Right renal pelvis (tissue), 4 donors: ENCODE data around the gene ECPAS. TPM values are rescaled to one million over a fixed set of nuclear protein-coding genes. Genes with fewer than 3 reads are reported as not detected.
"Not testable (repeated sequence)": the region's sequence is repeated elsewhere in the genome, so short reads cannot be mapped to it uniquely, and the experiment has no call there.

Experiments used
- DNase-seq, 4 donors: peaks; one replicate each; pipeline ENCODE4 v3.0.0-alpha.2; 2013; ENCODE audit warnings: low read depth in 4 of 4, low spot score in 3 of 4, missing footprints in 1 of 4
- polyA plus RNA-seq, 4 donors: library from polyadenylated mRNA; unstranded; fragments of 120-200 nt; gene quantifications; one replicate each; pipeline ENCODE4 v1.2.1, GENCODE V29; 2013; ENCODE audit not compliant: insufficient read length in 4 of 4

Gene ECPAS
- polyA plus RNA-seq, 4 donors, result 67.1 to 73.4 (median 70.6) TPM

GRCh38 chr9:111431684-111432083 lies 52.5 kb downstream of the ECPAS start:
- DNase-seq, result no peak

- no peak for DNase-seq
Measured at GRCh38 chr9:111429175-111429574, 55.0 kb downstream of the ECPAS start.

DNA sequence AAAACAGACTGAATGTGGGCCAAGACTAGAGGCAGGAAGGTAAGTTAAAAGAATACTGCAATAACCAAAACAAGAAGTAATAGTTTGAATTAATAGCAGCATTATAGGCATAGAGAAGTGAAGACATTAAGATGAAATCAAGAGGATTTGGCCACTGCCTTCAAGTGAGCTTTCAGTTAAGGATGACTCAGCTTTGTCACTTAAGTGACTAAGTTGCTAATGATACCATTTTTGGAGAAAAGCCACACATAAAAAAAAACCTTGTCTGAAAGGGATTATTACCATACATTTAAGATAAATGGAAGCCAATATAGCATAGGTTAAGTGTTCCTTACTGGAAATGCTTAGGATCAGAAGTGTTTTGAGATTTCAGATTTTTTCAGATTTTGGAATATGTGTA lies 57.0 kb downstream of the ECPAS start:
- no peak for DNase-seq

DNA sequence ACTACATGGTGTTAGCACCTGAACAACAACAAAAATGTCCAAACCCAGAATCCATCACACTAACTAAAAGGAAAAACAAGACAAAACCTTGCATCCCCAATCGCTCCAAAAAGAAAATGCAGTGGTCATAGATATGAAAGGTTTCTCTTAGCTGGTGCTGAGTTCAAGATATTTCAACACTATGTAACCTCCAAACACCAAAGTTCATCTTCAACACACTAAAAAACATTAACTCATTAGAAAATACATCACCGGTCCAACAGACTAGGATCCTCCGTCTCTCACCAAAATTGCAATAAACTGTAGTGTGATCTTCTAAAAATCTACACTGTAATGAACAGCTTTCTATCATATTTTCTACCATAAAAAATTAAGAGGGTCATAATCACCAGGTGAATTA lies 60.8 kb downstream of the ECPAS start:
- no peak for DNase-seq

GRCh38 chr9:111414406-111414805 lies 69.8 kb downstream of the ECPAS start:
- no peak for DNase-seq

DNA sequence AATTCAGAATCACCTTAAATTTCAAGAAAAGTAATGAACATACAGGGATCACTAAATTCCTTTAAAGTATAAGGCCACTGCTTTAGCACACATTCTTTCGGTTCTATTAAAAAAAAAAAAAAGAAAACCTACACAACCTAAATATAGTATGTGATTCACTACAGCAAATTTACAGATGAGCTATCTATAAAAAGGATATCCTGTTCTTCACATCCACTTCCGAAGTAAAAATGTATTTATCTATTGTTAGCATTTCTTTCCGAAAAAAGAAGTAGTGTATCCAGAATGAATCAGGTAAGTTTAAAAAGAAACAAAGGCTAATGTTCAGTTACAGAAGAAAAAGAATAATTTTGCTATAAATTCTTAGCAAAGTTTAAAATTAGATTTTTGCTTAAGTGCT lies 70.2 kb downstream of the ECPAS start:
- DNase-seq, result no peak

DNA sequence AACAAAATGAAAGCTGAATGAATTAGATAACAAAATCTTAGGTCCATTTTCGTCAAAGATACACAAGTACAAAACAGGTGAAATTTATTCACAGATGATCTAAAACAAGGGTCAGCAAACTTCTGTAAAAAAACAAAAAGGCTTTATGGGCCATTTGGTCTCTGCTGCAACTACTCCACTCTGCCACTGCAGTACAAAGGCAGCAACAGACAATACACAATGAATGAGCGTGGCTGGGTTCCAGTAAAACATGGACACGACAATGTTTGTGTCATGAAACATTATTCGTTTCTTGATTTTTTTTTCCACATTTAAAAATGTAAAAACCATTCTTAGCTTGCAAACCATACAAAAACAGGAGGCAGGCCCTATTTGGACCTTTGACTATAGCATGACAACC lies 71.9 kb downstream of the ECPAS start:
- no peak for DNase-seq

- DNase-seq, result no peak
Measured at GRCh38 chr9:111411266-111411665, 72.9 kb downstream of the ECPAS start.

DNA sequence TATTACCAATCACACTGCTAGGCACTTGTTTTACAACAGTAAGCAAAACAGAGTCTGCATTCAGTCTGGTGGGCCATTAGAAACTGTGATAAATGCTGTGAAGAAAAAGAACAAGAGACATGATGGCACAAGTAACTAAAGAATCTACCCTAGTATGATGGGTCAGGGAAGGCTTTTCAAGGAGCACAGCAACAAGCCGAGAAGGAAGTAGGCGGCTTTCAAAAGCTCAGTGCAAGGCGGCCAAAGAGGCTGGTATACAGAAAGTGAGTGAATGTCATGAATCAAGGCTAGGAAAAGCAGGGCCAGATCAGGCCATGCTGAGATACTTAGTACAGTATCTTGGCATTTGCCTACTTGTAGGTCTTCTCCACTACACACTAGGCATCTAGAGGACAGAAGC lies 76.4 kb downstream of the ECPAS start:
- DNase-seq, result no peak

GRCh38 chr9:111405701-111406100 lies 78.5 kb downstream of the ECPAS start:
- no peak for DNase-seq

GRCh38 chr9:111401486-111401885 lies 82.7 kb downstream of the ECPAS start:
- DNase-seq, result not testable (repeated sequence)

GRCh38 chr9:111400564-111400898 lies 83.7 kb downstream of the ECPAS start:
- no peak for DNase-seq

GRCh38 chr9:111399772-111400563 lies 84.2 kb downstream of the ECPAS start:
- no peak for DNase-seq

GRCh38 chr9:111399211-111399739 lies 84.9 kb downstream of the ECPAS start:
- DNase-seq, result no peak

GRCh38 chr9:111393971-111394370 lies 90.2 kb downstream of the ECPAS start:
- DNase-seq, result no peak

DNA sequence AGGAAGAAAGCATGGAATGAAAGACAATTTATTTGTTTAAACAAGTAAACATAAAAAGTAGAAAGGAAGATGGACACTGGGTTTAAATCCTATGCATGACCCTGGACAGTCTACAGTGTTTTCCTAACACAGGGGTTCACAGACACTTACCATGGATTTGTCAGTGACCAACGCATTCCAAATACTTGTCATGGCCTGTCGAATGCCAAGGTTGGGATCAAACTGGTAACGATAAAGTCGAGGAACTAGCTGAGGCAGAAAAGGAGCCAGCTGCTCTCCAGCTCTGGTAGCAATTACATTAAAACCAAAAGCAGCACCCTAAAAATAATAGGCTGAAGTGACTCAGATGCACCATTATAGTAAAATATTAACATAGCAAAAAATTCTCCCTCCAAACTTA lies 94.8 kb downstream of the ECPAS start:
- DNase-seq, result no peak

- DNase-seq, result no peak
Measured at GRCh38 chr9:111386386-111386785, 97.8 kb downstream of the ECPAS start.

DNA sequence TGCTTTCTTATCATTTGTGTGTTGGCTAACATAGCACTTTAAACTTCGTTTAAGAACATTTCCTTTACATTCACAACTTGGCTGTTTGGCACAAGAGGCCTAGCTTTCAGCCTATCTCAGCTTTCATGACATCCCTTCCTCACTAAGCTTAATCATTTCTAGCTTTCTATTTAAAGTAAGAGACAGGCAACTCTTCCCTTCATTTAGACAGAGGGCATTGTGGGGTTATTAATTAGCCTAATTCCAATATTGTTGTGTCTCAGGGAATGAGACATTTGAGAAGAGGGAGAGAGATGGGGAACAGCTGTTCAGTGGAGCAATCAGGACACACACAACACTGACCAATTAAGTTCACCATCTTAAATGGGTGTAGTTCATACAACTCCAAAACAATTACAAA lies 103.2 kb downstream of the ECPAS start:
- DNase-seq, result peak in 1 of 4 donors; percentile 16

- no peak for DNase-seq
Measured at GRCh38 chr9:111375817-111376564, 108.2 kb downstream of the ECPAS start.

GRCh38 chr9:111375062-111375461 lies 109.1 kb downstream of the ECPAS start:
- DNase-seq, result no peak

- DNase-seq, result no peak
Measured at GRCh38 chr9:111372297-111372696, 111.9 kb downstream of the ECPAS start.

DNA sequence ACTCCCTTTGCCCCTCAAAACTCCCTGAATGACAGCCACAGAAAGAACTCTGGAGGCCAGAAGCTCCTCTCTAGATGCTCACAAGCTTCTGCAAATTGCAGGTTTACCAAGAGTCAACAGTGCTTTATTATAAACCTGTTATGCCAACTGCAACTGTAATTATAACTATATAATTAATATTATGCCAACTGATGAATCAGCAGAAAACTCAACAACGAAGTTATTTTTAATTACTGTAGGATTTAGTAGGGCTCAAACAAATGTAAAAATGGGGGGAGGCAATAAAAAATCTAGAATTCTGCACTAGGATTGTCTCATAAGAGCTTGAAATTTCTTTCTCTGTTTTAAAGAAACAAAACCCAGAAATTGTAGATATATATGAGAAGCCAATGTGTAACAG lies 117.2 kb downstream of the ECPAS start:
- DNase-seq, result no peak
